Measurements from ENCODE around the gene PCF11. TPM values are rescaled to one million over a fixed set of nuclear protein-coding genes. Genes with fewer than 3 reads are reported as not detected.

The PCF11 gene
- total and polyA plus RNA-seq, 2 of the 4 experiments (the other 2 are of a cell fraction): 19.2 to 26.7 TPM

GRCh38 chr11:83185767-83186166, 28.8 kb downstream of the PCF11 start:
- Histone ChIP-seq H3K9me1 (ENCODE audit: insufficient read depth, low read length) (no peaks in the 10 kb centered on the region), H2AK5ac (ENCODE audit: low read depth, low read length) (no peak overlapping the region), H2BK20ac (ENCODE audit: low read depth, low read length) (no peak overlapping the region), H2BK15ac (ENCODE audit: low read depth, low read length) (no peak overlapping the region), H3K36me3 (ENCODE audit: control insufficient read depth, insufficient read depth, low read length) (peaks cover 29% of the 10 kb centered on the region), H3K27ac (ENCODE audit: insufficient read depth, low read length) (no peak overlapping the region), H3K9me3 (ENCODE audit: control insufficient read depth, insufficient read depth, low read length) (no peaks in the 10 kb centered on the region), H3K4me2 (ENCODE audit: low read depth, low read length) (no peak overlapping the region), H2BK120ac (ENCODE audit: low read depth, low read length) (no peak overlapping the region), H3K14ac (replicated peaks; ENCODE audit: low read depth, low read length) (no peak overlapping the region), H2AFZ (replicated peaks; ENCODE audit: low read length, poor library complexity) (no peak overlapping the region), H3K4me3 (ENCODE audit: insufficient read depth, low read depth, low read length) (no peak overlapping the region), H4K91ac (ENCODE audit: insufficient read depth, low read depth, low read length) (no peak overlapping the region), H3K23ac (ENCODE audit: low read depth, low read length) (no peak overlapping the region), H3K9ac (ENCODE audit: low read depth, low read length) (no peak overlapping the region), H3K4ac (ENCODE audit: low read depth, low read length) (no peak overlapping the region), H4K20me1 (ENCODE audit: insufficient read depth, low read length) (no peaks in the 10 kb centered on the region), H3K18ac (ENCODE audit: low read depth, low read length) (no peak overlapping the region), H4K5ac (ENCODE audit: low read depth, low read length) (peak overlapping the region; percentile 21; the same call in 1 of the 2 replicates), H3K79me1 (ENCODE audit: low read depth in 1 of 2, low read length in 2 of 2) (peaks cover 10 to 17% of the 10 kb centered on the region in 2 experiments), H3K4me1 (ENCODE audit: control insufficient read depth, insufficient read depth, low read length) (no peaks in the 10 kb centered on the region), H2BK5ac (ENCODE audit: low read depth, low read length, poor library complexity, severe bottlenecking) (no peak overlapping the region), H2AK9ac (replicated peaks; ENCODE audit: low read depth, low read length, poor library complexity) (no peak overlapping the region), H3K27me3 (ENCODE audit: control insufficient read depth, insufficient read depth, low read length) (no peaks in the 10 kb centered on the region), H3K56ac (ENCODE audit: extremely low read depth, insufficient read depth, low read length) (no peak overlapping the region), H4K8ac (ENCODE audit: low read depth in 2 of 2, low read length in 2 of 2) (no peak overlapping the region)
- WGBS, 2 experiments (ENCODE audit: extremely low coverage in 2 of 2, insufficient read length in 1 of 2): no CpG with 5 or more reads among the region's 1 CpG
- no peak for DNase-seq
- BruUV-seq (replicated peaks): no TSS peak
- POLR2A ChIA-PET (ENCODE audit: unreplicated experiment): no interaction called here
- no peak for TF ChIP-seq BHLHE40 (IDR thresholded peaks at IDR 0.05; ENCODE audit: low read depth, low read length)
- TF ChIP-seq FOS (IDR thresholded peaks at IDR 0.05; ENCODE audit: low read depth, low read length): no peak
- no peak for TF ChIP-seq ELK1 (IDR thresholded peaks at IDR 0.05; ENCODE audit: borderline replicate concordance, low read depth, low read length)
- no peak for TF ChIP-seq POLR2A (IDR thresholded peaks at IDR 0.05; ENCODE audit: low read depth, low read length)
- TF ChIP-seq MAFK (IDR thresholded peaks at IDR 0.05; ENCODE audit: low read depth, low read length): no peak
- TF ChIP-seq USF2 (IDR thresholded peaks at IDR 0.05; ENCODE audit: low read depth, low read length): no peak
- TF ChIP-seq CHD1 (IDR thresholded peaks at IDR 0.05; ENCODE audit: low read depth, low read length): no peak
- TF ChIP-seq RAD21 (IDR thresholded peaks at IDR 0.05; ENCODE audit: low read length): no peak
- no peak for TF ChIP-seq MXI1 (IDR thresholded peaks at IDR 0.05; ENCODE audit: borderline replicate concordance, low read depth, low read length)
- TF ChIP-seq CEBPB (IDR thresholded peaks at IDR 0.05; ENCODE audit: low read depth, low read length): no peak
- no peak for TF ChIP-seq SMC3 (IDR thresholded peaks at IDR 0.05; ENCODE audit: low read depth, low read length)
- ATAC-seq (ENCODE audit: low read depth): no peak
- dilution Hi-C loops (cut with HindIII; ENCODE audit: low sequenced_read_pairs, unreplicated experiment) (no loop called here), intact Hi-C loops (cut with micrococcal nuclease) (no loop called here), in situ Hi-C loops (cut with MboI; ENCODE audit: low sequenced_read_pairs) (no loop called here)
- CTCF ChIA-PET: no interaction called here

Data from IMR-90 (cell line).